NCI-H128 (cell line): Measurements from ENCODE around the gene RBMX.
"Not testable (repeated sequence)": the region's sequence is repeated elsewhere in the genome, so short reads cannot be mapped to it uniquely, and the experiment has no call there.

Source experiments
- DNase-seq: peaks from one replicate; lab custom pipeline; 2025; ENCODE audit not compliant: unreplicated experiment; lab: John Stamatoyannopoulos, UW

Gene RBMX

GRCh38 chrX:136879001-136879687 is 1.4 kb downstream of the RBMX start:
- DNase-seq: no peak

GRCh38 chrX:136878423-136878822 is 2.1 kb downstream of the RBMX start:
- DNase-seq: no peak

GRCh38 chrX:136874114-136874513 is 6.4 kb downstream of the RBMX start:
- DNase-seq: not testable (repeated sequence)

GRCh38 chrX:136873210-136873609 is 7.3 kb downstream of the RBMX start:
- DNase-seq: not testable (repeated sequence)

GRCh38 chrX:136872091-136872700 is 8.3 kb downstream of the RBMX start:
- DNase-seq: no peak

- no peak for DNase-seq
These were observed 10.5 kb downstream of the RBMX start for GRCh38 chrX:136870064-136870463.

- DNase-seq: no peak
These were observed 12.1 kb downstream of the RBMX start for GRCh38 chrX:136868283-136869055.

- DNase-seq: no peak
These were observed 13.0 kb downstream of the RBMX start for GRCh38 chrX:136867518-136867917.

- no peak for DNase-seq
These were observed 13.4 kb downstream of the RBMX start for GRCh38 chrX:136867096-136867491.

GRCh38 chrX:136866337-136867095 is 14.0 kb downstream of the RBMX start:
- no peak for DNase-seq

GRCh38 chrX:136865270-136866158 is 15.0 kb downstream of the RBMX start:
- no peak for DNase-seq

- no peak for DNase-seq
These were observed 16.7 kb downstream of the RBMX start for GRCh38 chrX:136863826-136864225.

- no peak for DNase-seq
These were observed 18.0 kb downstream of the RBMX start for GRCh38 chrX:136862546-136862945.

- no peak for DNase-seq
These were observed 18.6 kb downstream of the RBMX start for GRCh38 chrX:136861877-136862276.

GRCh38 chrX:136858007-136858756 is 22.3 kb downstream of the RBMX start:
- no peak for DNase-seq

GRCh38 chrX:136856551-136856950 is 24.0 kb downstream of the RBMX start:
- no peak for DNase-seq

GRCh38 chrX:136856050-136856449 is 24.5 kb downstream of the RBMX start:
- DNase-seq: no peak

- DNase-seq: no peak
These were observed 29.0 kb downstream of the RBMX start for GRCh38 chrX:136851526-136851925.

GRCh38 chrX:136850441-136851175 is 29.9 kb downstream of the RBMX start:
- DNase-seq: no peak
